UCSD-AML1 (cell line): ENCODE data around the gene MSMP.

Experiments
- DNase-seq: peaks from one replicate; lab custom pipeline; 2025; ENCODE audit not compliant: unreplicated experiment; lab: John Stamatoyannopoulos, UW

Gene MSMP

GRCh38 chr9:35771534-35771933 is 17.5 kb upstream of the MSMP start:
- DNase-seq: no peak

- DNase-seq: no peak
These were observed 17.0 kb upstream of the MSMP start for GRCh38 chr9:35771075-35771433.

GRCh38 chr9:35769763-35770162 is 15.7 kb upstream of the MSMP start:
- no peak for DNase-seq

- DNase-seq: no peak
These were observed 13.4 kb upstream of the MSMP start for GRCh38 chr9:35767458-35767857.

- DNase-seq: no peak
These were observed 12.9 kb upstream of the MSMP start for GRCh38 chr9:35766997-35767396.

GRCh38 chr9:35763803-35764202 is 9.7 kb upstream of the MSMP start:
- no peak for DNase-seq

- DNase-seq: no peak
These were observed 9.1 kb upstream of the MSMP start for GRCh38 chr9:35763181-35763580.

GRCh38 chr9:35760651-35761050 is 6.6 kb upstream of the MSMP start:
- peak; percentile 36 for DNase-seq

GRCh38 chr9:35759795-35760194 is 5.7 kb upstream of the MSMP start:
- DNase-seq: no peak

GRCh38 chr9:35758475-35759050 is 4.5 kb upstream of the MSMP start:
- no peak for DNase-seq

- DNase-seq: no peak
These were observed 3.8 kb upstream of the MSMP start for GRCh38 chr9:35757892-35758275.

GRCh38 chr9:35757226-35757891 is 3.3 kb upstream of the MSMP start:
- DNase-seq: peak; percentile 74

GRCh38 chr9:35756275-35757225 is 2.5 kb upstream of the MSMP start:
- peak; percentile 79 for DNase-seq

- DNase-seq: no peak
These were observed 995 bp upstream of the MSMP start for GRCh38 chr9:35755071-35755470.

GRCh38 chr9:35753466-35753865 is 610 bp downstream of the MSMP start:
- no peak for DNase-seq

GRCh38 chr9:35750256-35750531 is 3.9 kb downstream of the MSMP start:
- no peak for DNase-seq

GRCh38 chr9:35749515-35750255 is 4.4 kb downstream of the MSMP start:
- DNase-seq: peak; percentile 52

GRCh38 chr9:35748858-35749514 is 5.1 kb downstream of the MSMP start, which contains the start of the genes GBA2 and RGP1:
Gene GBA2, minus strand, starts transcription at chr9:35749228. Its CDS starts 524 bp downstream, at chr9:35748704.
Gene RGP1, plus strand, starts transcription at chr9:35749287. Its CDS starts 469 bp downstream, at chr9:35749756.
- peak; percentile 87 for DNase-seq

- DNase-seq: no peak
These were observed 5.7 kb downstream of the MSMP start for GRCh38 chr9:35748242-35748857.

GRCh38 chr9:35746583-35746982 is 7.5 kb downstream of the MSMP start:
- no peak for DNase-seq
